GM23248 (cell line): ENCODE measurements around the gene CEP295NL. TPM values are rescaled to one million over a fixed set of nuclear protein-coding genes. Genes with fewer than 3 reads are reported as not detected.
"Not testable (repeated sequence)": the region's sequence is repeated elsewhere in the genome, so short reads cannot be mapped to it uniquely, and the experiment has no call there.

Experiments used
- DNase-seq: peaks from one replicate; pipeline ENCODE4 v3.0.0-alpha.2; 2015
- H2AFZ ChIP-seq: fragments of 200-600 bp; sonication (generic); 2 replicates; pipeline ENCODE4 v1.6.1; 2016; ENCODE audit warnings: antibody characterized with exemption
- H3F3A ChIP-seq: fragments of 200-600 bp; sonication (generic); 2 replicates; pipeline ENCODE4 v1.6.1; 2016; ENCODE audit warnings: mild to moderate bottlenecking, antibody characterized with exemption, mixed run types; ENCODE audit not compliant: insufficient read depth
- H3K27ac ChIP-seq: fragments of 200-600 bp; sonication (generic); 2 replicates; pipeline ENCODE4 v1.5.1; 2016; ENCODE audit warnings: mild to moderate bottlenecking
- H3K27me3 ChIP-seq: fragments of 200-600 bp; sonication (generic); replicated peaks from 2 replicates; pipeline ENCODE4 v1.6.1; 2016; ENCODE audit warnings: mild to moderate bottlenecking; ENCODE audit not compliant: insufficient read depth
- H3K36me3 ChIP-seq: fragments of 200-600 bp; sonication (generic); 2 replicates; pipeline ENCODE4 v1.6.1; 2016; ENCODE audit warnings: low read depth, mild to moderate bottlenecking
- H3K4me1 ChIP-seq: fragments of 200-600 bp; sonication (generic); 2 replicates; pipeline ENCODE4 v1.6.1; 2016; ENCODE audit warnings: mild to moderate bottlenecking; ENCODE audit not compliant: insufficient read depth
- H3K4me2 ChIP-seq: fragments of 200-600 bp; sonication (generic); one replicate; pipeline ENCODE4 v1.6.1; 2016; ENCODE audit warnings: mild to moderate bottlenecking; ENCODE audit not compliant: unreplicated experiment
- H3K4me3 ChIP-seq: fragments of 200-600 bp; sonication (generic); 2 replicates; pipeline ENCODE4 v1.5.1; 2016; ENCODE audit warnings: mild to moderate bottlenecking
- H3K79me2 ChIP-seq: fragments of 200-600 bp; sonication (generic); 2 replicates; pipeline ENCODE4 v1.6.1; 2016; ENCODE audit warnings: mild to moderate bottlenecking; ENCODE audit not compliant: insufficient read depth
- H3K9ac ChIP-seq: fragments of 200-600 bp; sonication (generic); 2 replicates; pipeline ENCODE4 v1.6.1; 2016; ENCODE audit warnings: mild to moderate bottlenecking
- H3K9me2 ChIP-seq: fragments of 200-600 bp; sonication (generic); 2 replicates; pipeline ENCODE4 v1.6.1; 2016; ENCODE audit warnings: mixed run types, mild to moderate bottlenecking, moderate library complexity; ENCODE audit not compliant: insufficient read depth
- H3K9me3 ChIP-seq: fragments of 200-600 bp; sonication (generic); one replicate; pipeline ENCODE4 v1.6.1; 2017; ENCODE audit warnings: low read depth
- H4K20me1 ChIP-seq: fragments of 200-600 bp; sonication (generic); 2 replicates; pipeline ENCODE4 v1.6.0; 2016; ENCODE audit not compliant: insufficient read depth
- EZH2 ChIP-seq: fragments of 200-600 bp; sonication (generic); IDR thresholded peaks from 2 replicates; pipeline ENCODE4 v1.6.1; 2018; ENCODE audit warnings: antibody characterized with exemption, mild to moderate bottlenecking; ENCODE audit not compliant: insufficient read depth, poor library complexity, severe bottlenecking
- EZH2phosphoT487 ChIP-seq: fragments of 200-600 bp; sonication (generic); IDR thresholded peaks from 2 replicates; pipeline ENCODE4 v1.6.1; 2018; ENCODE audit warnings: antibody characterized with exemption, moderate library complexity, mild to moderate bottlenecking, low read depth; ENCODE audit not compliant: insufficient read depth
- whole genome bisulfite sequencing, 2 experiments: methylation state at CpG; one replicate each; pipeline ENCODE4 v1.1.6; 2015 to 2017; ENCODE audit warnings: low lambda C conversion rate in 2 of 2, low coverage in 1 of 2; ENCODE audit errors: missing lambda C conversion rate in 2 of 2; 5-methylcytosine and 5-hydroxymethylcytosine counted together
- in situ Hi-C: fragments of 300-500 bp; cut with MboI; formaldehyde crosslinking; loops from 2 replicates; pipeline ENCODE4 v1.15.0; 2020
- polyA plus RNA-seq: library from polyadenylated mRNA; unstranded; fragments of >200 nt; fragmentation: Nextera tagmentation; extraction: Ambion mirVana; gene quantifications from 2 replicates; pipeline ENCODE4 v1.2.1, GENCODE V29; 2016
- total RNA-seq: library from RNA; depleted of rRNA; stranded (reverse); fragments of >200 nt; shearing (Covaris generic); gene quantifications from 2 replicates; pipeline ENCODE4 v1.2.3, GENCODE V29; 2014

The CEP295NL gene
- total and polyA plus RNA-seq, 2 experiments from 2014 or later, result 0.11 to 0.14 TPM

DNA sequence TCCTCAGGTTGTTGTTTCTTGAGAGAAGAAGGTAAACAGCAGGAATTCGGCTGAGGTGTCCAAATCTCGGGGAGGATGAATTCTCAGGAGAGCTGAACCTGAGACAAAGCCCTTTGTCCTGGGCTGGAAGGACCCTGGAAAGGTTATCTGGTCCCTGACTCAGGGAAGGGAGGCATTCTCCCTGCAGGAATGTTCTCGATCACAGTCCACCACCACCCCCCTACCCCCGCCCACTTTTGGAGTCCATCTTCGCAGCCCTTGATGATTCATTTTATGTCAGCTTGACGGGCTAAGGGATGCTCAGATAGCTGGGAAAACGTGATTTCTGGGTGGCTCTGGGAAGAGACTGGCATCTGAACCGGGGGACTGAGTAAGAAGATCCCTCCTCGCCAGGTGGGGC is 1.4 kb upstream of the CEP295NL start:
- DNase-seq, result no peak
- Histone ChIP-seq H3K9me3 (no peaks in the 10 kb centered on the region), H3K27ac (no peak overlapping the region), H3K9me2 (no peaks in the 10 kb centered on the region), H4K20me1 (peaks cover 25% of the 10 kb centered on the region), H3K9ac (no peak overlapping the region), H3F3A (no peaks in the 10 kb centered on the region), H3K4me3 (no peak overlapping the region), H3K4me2 (no peak overlapping the region), H3K36me3 (peaks cover 22% of the 10 kb centered on the region; the same call in 1 of the 2 replicates), H3K79me2 (peaks cover 100% of the 10 kb centered on the region), H2AFZ (no peak overlapping the region), H3K27me3 (no peaks in the 10 kb centered on the region), H3K4me1 (no peaks in the 10 kb centered on the region; the same call in 1 of the 2 replicates)
- TF ChIP-seq EZH2phosphoT487 (no peak), EZH2 (no peak)
- in situ Hi-C loops, result no loop called here
- WGBS, 2 experiments, result 53 to 62% methylated on average over 9 of the region's 9 CpGs

DNA sequence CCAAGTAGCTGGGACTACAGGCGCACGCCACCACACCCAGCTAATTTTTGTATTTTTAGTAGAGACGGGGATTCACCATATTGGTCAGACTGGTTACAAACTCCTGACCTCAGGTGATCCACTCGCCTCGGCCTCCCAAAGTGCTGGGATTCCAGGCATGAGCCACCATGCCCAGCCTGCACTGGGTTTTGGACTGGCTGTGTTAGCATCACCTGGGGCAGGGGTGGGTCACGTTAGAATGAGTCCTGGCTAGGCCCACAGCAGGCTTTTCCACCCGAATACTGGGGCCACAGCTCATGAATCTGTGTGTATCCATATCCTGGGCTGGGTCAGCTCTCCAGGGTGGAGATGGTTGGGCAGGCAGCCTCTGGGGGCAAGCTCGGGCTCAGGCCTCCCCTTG is 770 bp downstream of the CEP295NL start:
- in situ Hi-C loops, H3F3A ChIP-seq, H3K4me2 ChIP-seq, H3K27ac ChIP-seq, H3K9me2 ChIP-seq, H2AFZ ChIP-seq, H3K9ac ChIP-seq, H3K9me3 ChIP-seq, H3K27me3 ChIP-seq, H4K20me1 ChIP-seq, H3K4me3 ChIP-seq, DNase-seq: not testable (repeated sequence)
- Histone ChIP-seq H3K79me2 (peaks cover 100% of the 10 kb centered on the region), H3K4me1 (peaks cover 10% of the 10 kb centered on the region), H3K36me3 (peaks cover 22% of the 10 kb centered on the region; the same call in 1 of the 2 replicates)
- WGBS, 2 experiments, result 83 to 84% methylated on average over 8 of the region's 8 CpGs

DNA sequence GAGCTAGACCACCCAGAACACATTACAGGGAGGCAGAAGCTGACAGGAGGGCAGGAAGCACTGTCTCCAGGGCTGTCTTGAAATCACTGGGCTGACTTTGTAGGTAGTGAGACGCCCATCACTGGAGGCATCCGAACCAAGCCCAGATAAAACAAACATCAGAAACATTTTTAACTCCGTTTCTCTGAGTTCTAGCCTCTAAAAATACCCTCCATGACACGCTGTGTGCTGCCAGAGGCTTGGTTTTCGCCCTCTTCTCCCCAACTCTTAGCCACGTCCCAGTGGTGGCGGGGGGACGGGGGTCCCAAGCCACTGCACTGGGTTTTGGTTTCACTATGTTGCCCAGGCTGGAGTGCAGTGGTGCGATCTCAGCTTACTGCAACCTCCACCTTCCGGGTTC is 1.2 kb downstream of the CEP295NL start:
- Histone ChIP-seq H3F3A (peaks cover 9% of the 10 kb centered on the region), H3K36me3 (peaks cover 22% of the 10 kb centered on the region; the same call in 1 of the 2 replicates), H3K4me3 (no peak overlapping the region), H3K27ac (no peak overlapping the region), H3K79me2 (peaks cover 100% of the 10 kb centered on the region), H3K9me2 (no peaks in the 10 kb centered on the region), H4K20me1 (0 out of 2 replicates have a peak, but pooled peaks cover 5% of the 10 kb centered on the region), H2AFZ (no peak overlapping the region), H3K4me2 (no peak overlapping the region), H3K9me3 (no peaks in the 10 kb centered on the region), H3K27me3 (no peaks in the 10 kb centered on the region), H3K4me1 (peaks cover 10% of the 10 kb centered on the region), H3K9ac (no peak overlapping the region)
- in situ Hi-C loops, result no loop called here
- TF ChIP-seq EZH2phosphoT487 (no peak), EZH2 (no peak)
- no peak for DNase-seq
- WGBS, 2 experiments, result 94 to 98% methylated on average over 10 of the region's 10 CpGs

DNA sequence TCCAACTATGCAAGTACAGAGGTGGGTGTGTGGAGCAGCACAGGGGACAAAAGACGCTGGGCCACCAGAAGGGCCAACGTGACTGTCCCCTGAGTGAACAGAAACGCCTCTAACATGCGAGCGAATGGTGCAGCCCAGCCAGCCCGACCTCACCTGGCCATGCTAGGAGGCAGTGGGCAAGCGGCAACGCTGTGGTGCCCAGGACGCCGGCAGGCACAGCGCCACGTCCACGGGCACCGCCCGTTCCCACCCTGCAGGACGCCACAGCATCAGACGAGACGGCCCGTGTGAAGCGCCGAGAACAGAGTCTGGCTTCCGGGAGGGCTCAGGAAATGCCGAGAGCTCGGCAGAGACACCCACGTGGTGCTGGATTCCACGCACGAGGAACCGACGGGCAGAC is 2.2 kb downstream of the CEP295NL start:
- Histone ChIP-seq H4K20me1 (0 out of 2 replicates have a peak, but pooled peaks cover 4% of the 10 kb centered on the region), H2AFZ (no peak overlapping the region), H3K9me3 (no peaks in the 10 kb centered on the region), H3K9me2 (no peaks in the 10 kb centered on the region), H3K4me3 (no peak overlapping the region), H3K27me3 (no peaks in the 10 kb centered on the region), H3K79me2 (peaks cover 100% of the 10 kb centered on the region), H3K4me1 (peaks cover 16% of the 10 kb centered on the region), H3K27ac (no peak overlapping the region), H3K9ac (no peak overlapping the region), H3K4me2 (no peak overlapping the region), H3F3A (peaks cover 11% of the 10 kb centered on the region), H3K36me3 (peaks cover 22% of the 10 kb centered on the region; the same call in 1 of the 2 replicates)
- in situ Hi-C loops, result no loop called here
- no peak for DNase-seq
- WGBS, 2 experiments, result 92% methylated on average over 16 to 29 of the region's 29 CpGs
- TF ChIP-seq EZH2phosphoT487, result no peak
- no peak for TF ChIP-seq EZH2
